Endothelial cell of umbilical vein (primary cell): ENCODE measurements around the gene FOXL3. TPM values are rescaled to one million over a fixed set of nuclear protein-coding genes. Genes with fewer than 3 reads are reported as not detected.

Source experiments
- BruUV-seq: library from RNA; stranded (reverse); fragments of 400-500 nt; replicated peaks from 2 replicates; lab custom pipeline; 2021; lab: Mats Ljungman, UMichigan
- CTCF ChIA-PET: fragments of 300-600, 350-600 bp; sonication (Branson Sonifier 250); formaldehyde crosslinking; loops from one replicate; lab custom pipeline; 2021; ENCODE audit warnings: antibody characterized with exemption, inconsistent platforms; lab: Charles Lee
- POLR2A ChIA-PET: fragments of 300-600, 350-600 bp; sonication (Branson Sonifier 250); formaldehyde crosslinking; loops from one replicate; lab custom pipeline; 2021; ENCODE audit warnings: antibody characterized with exemption, inconsistent platforms; lab: Charles Lee
- DNase-seq: peaks from one replicate; pipeline ENCODE4 v3.0.0-alpha.2; 2011; ENCODE audit warnings: low read depth, low spot score
- FAIRE-seq: peaks from 2 replicates; lab custom pipeline; 2011; peaks lifted over from hg19 to GRCh38; lab: Jason Lieb, UNC
- H2AFZ ChIP-seq: 2 replicates; pipeline ENCODE4 v1.6.0; 2012; ENCODE audit warnings: low read depth, low read length, control low read depth, inconsistent platforms
- H3K27ac ChIP-seq: 2 replicates; pipeline ENCODE4 v1.5.1; 2011; ENCODE audit warnings: low read depth, mild to moderate bottlenecking, control low read depth, low read length, moderate library complexity; ENCODE audit not compliant: insufficient read depth
- H3K27me3 ChIP-seq, 2 experiments: 2 replicates each; pipeline versions ENCODE4 v1.6.0 to v1.6.1; 2011; ENCODE audit warnings: low read length in 2 of 2, mixed read lengths in 1 of 2; ENCODE audit not compliant: control insufficient read depth in 2 of 2, insufficient read depth in 2 of 2
- H3K36me3 ChIP-seq, 2 experiments: 2 replicates in 1 of 2; 3 replicates in 1 of 2; pipeline ENCODE4 v1.5.1; 2011; ENCODE audit warnings: low read length in 2 of 2, mild to moderate bottlenecking in 1 of 2, moderate library complexity in 1 of 2; ENCODE audit not compliant: control insufficient read depth in 2 of 2, insufficient read depth in 2 of 2; ENCODE audit errors: extremely low read depth in 1 of 2
- H3K4me1 ChIP-seq: 3 replicates; pipeline ENCODE4 v1.5.1; 2011; ENCODE audit warnings: mild to moderate bottlenecking, low read length; ENCODE audit not compliant: control insufficient read depth, insufficient read depth; ENCODE audit errors: extremely low read depth
- H3K4me2 ChIP-seq: 2 replicates; pipeline ENCODE4 v1.6.1; 2011; ENCODE audit warnings: low read length, control low read depth, mixed read lengths; ENCODE audit not compliant: insufficient read depth
- H3K4me3 ChIP-seq, 3 experiments: fragments of 200-600 bp in 1 of 3; sonication (generic), shearing (Covaris generic) in 1 of 3; replicated peaks in 1 of 3; 2 replicates each; pipeline ENCODE4 v1.5.1; 2011 to 2016; ENCODE audit warnings: control low read depth in 3 of 3, low read length in 3 of 3, mild to moderate bottlenecking in 2 of 3, inconsistent platforms in 1 of 3, low read depth in 1 of 3, moderate library complexity in 1 of 3; ENCODE audit not compliant: insufficient read depth in 1 of 3
- H3K79me2 ChIP-seq: 2 replicates; pipeline ENCODE4 v1.6.0; 2012; ENCODE audit warnings: low read length, inconsistent platforms; ENCODE audit not compliant: control insufficient read depth, insufficient read depth
- H3K9ac ChIP-seq: replicated peaks from 2 replicates; pipeline ENCODE3; 2011; ENCODE audit warnings: low read length, control low read depth; ENCODE audit not compliant: insufficient read depth; ENCODE audit errors: extremely low read depth
- H3K9me1 ChIP-seq: replicated peaks from 3 replicates; pipeline ENCODE4 v1.6.0; 2011; ENCODE audit warnings: mild to moderate bottlenecking, low read length; ENCODE audit not compliant: control insufficient read depth, insufficient read depth; ENCODE audit errors: extremely low read depth
- H3K9me3 ChIP-seq: replicated peaks from 2 replicates; pipeline ENCODE4 v1.5.1; 2012; ENCODE audit warnings: low read length, inconsistent platforms; ENCODE audit not compliant: control insufficient read depth, insufficient read depth
- H4K20me1 ChIP-seq: replicated peaks from 2 replicates; pipeline ENCODE3; 2011; ENCODE audit warnings: mild to moderate bottlenecking, low read length; ENCODE audit not compliant: control insufficient read depth, insufficient read depth; ENCODE audit errors: extremely low read depth
- CTCF ChIP-seq, 2 donors: IDR thresholded peaks; 1 replicate in 1 of 2; 2 replicates in 1 of 2; pipeline ENCODE4 v1.5.1; 2011; ENCODE audit warnings: low read length in 2 of 2, mild to moderate bottlenecking in 2 of 2, moderate library complexity in 2 of 2, control low read depth in 1 of 2, inconsistent platforms in 1 of 2, low read depth in 1 of 2; ENCODE audit not compliant: insufficient read depth in 1 of 2; ENCODE audit errors: extremely low read depth in 1 of 2
- EZH2 ChIP-seq: IDR thresholded peaks from 2 replicates; pipeline ENCODE4 v1.6.1; 2012; ENCODE audit warnings: borderline replicate concordance, low read depth, mild to moderate bottlenecking, moderate library complexity, low read length, inconsistent platforms; ENCODE audit not compliant: severe bottlenecking
- FOS ChIP-seq: IDR thresholded peaks from 2 replicates; pipeline ENCODE4 v1.6.1; 2011; ENCODE audit warnings: mild to moderate bottlenecking, low read length, moderate library complexity, borderline replicate concordance; ENCODE audit not compliant: insufficient read depth
- GATA2 ChIP-seq: IDR thresholded peaks from 2 replicates; pipeline ENCODE4 v1.7.0; 2011; ENCODE audit warnings: low read depth, mild to moderate bottlenecking, moderate library complexity, mixed read lengths, low read length; ENCODE audit not compliant: insufficient read length, insufficient read depth
- JUN ChIP-seq: IDR thresholded peaks from 2 replicates; pipeline ENCODE4 v1.6.1; 2011; ENCODE audit warnings: borderline replicate concordance, low read depth; ENCODE audit not compliant: insufficient read length, insufficient read depth
- MAX ChIP-seq: IDR thresholded peaks from 2 replicates; pipeline ENCODE4 v1.6.1; 2011; ENCODE audit not compliant: insufficient read depth, insufficient read length
- MYC ChIP-seq: IDR thresholded peaks from one replicate; pipeline ENCODE4 v1.6.1; 2011; ENCODE audit warnings: mild to moderate bottlenecking, low read depth, low read length
- POLR2A ChIP-seq: IDR thresholded peaks from 2 replicates; pipeline ENCODE4 v1.6.1; 2012; ENCODE audit warnings: low read depth, mild to moderate bottlenecking, control low read depth, low read length
- POLR2AphosphoS5 ChIP-seq: IDR thresholded peaks from 2 replicates; pipeline ENCODE4 v1.6.1; 2012; ENCODE audit warnings: low read depth, mild to moderate bottlenecking, control low read depth, low read length, moderate library complexity; ENCODE audit not compliant: insufficient read depth
- dilution Hi-C: fragments of 300-500 bp; cut with MboI; formaldehyde crosslinking; loops from one replicate; pipeline ENCODE4 v1.15.0; 2019; ENCODE audit warnings: low sequenced_read_pairs; ENCODE audit not compliant: extremely low pct_ligation_motif_present
- intact Hi-C: fragments of 100-400 bp; cut with micrococcal nuclease; formaldehyde crosslinking; loops from one replicate; pipeline ENCODE4 v1.10.0; 2022
- polyA plus RNA-seq, 4 experiments: library from polyadenylated mRNA; depleted of rRNA in 3 of 4; stranded (reverse) in 3 of 4; unstranded in 1 of 4; fragments of >200 nt; gene quantifications; 2 replicates each; pipeline versions ENCODE4 v1.2.1 to v1.2.3, GENCODE V29; 2011 to 2012; ENCODE audit warnings: missing spikeins in 1 of 4
- total RNA-seq: library from RNA; stranded (reverse); gene quantifications from 2 replicates; pipeline ENCODE4 v1.2.3, GENCODE V29; 2021

FOXL3 gene
- total and polyA plus RNA-seq, 2 donors (not counting 3 experiments of a cell fraction or from before 2014, with no cell fraction given): not detected

GRCh38 chr7:293681-294439 is 3.9 kb downstream of the FOXL3 start:
- no peaks in the 10 kb centered on the region for H3K9me3 ChIP-seq
- no peaks in the 10 kb centered on the region for H4K20me1 ChIP-seq
- dilution Hi-C loops (no loop called here), intact Hi-C loops (no loop called here)
- H3K4me2 ChIP-seq: no peak overlapping the region
- no peak overlapping the region for H3K4me3 ChIP-seq
- H3K9me1 ChIP-seq: no peaks in the 10 kb centered on the region
- H2AFZ ChIP-seq: no peak overlapping the region
- ChIA-PET POLR2A (no interaction called here), CTCF (no interaction called here)
- H3K9ac ChIP-seq: no peak overlapping the region
- H3K36me3 ChIP-seq: no peaks in the 10 kb centered on the region
- H3K4me1 ChIP-seq: no peaks in the 10 kb centered on the region
- no peak overlapping the region for H3K27ac ChIP-seq
- BruUV-seq: no TSS peak
- no peak for DNase-seq
- H3K27me3 ChIP-seq: peaks cover 27 to 36% of the 10 kb centered on the region in 2 experiments
- H3K79me2 ChIP-seq: no peaks in the 10 kb centered on the region
- no peak for FAIRE-seq
- no peak for TF ChIP-seq MAX
- TF ChIP-seq JUN: no peak
- no peak for TF ChIP-seq GATA2
- no peak for TF ChIP-seq FOS
- TF ChIP-seq EZH2: no peak
- TF ChIP-seq MYC: no peak
- no peak for TF ChIP-seq CTCF (IDR thresholded peaks at IDR 0.05; ENCODE audit: extremely low read depth in 1 of 2, insufficient read depth in 1 of 2, low read depth in 1 of 2, low read length in 2 of 2)
- no peak for TF ChIP-seq POLR2A
- no peak for TF ChIP-seq POLR2AphosphoS5
